Measurements from ENCODE around the gene KCTD17. TPM values are rescaled to one million over a fixed set of nuclear protein-coding genes. Genes with fewer than 3 reads are reported as not detected.

The KCTD17 gene
- total and polyA plus RNA-seq, 2 donors from 2014 or later: 9.6 to 13.9 TPM

DNA sequence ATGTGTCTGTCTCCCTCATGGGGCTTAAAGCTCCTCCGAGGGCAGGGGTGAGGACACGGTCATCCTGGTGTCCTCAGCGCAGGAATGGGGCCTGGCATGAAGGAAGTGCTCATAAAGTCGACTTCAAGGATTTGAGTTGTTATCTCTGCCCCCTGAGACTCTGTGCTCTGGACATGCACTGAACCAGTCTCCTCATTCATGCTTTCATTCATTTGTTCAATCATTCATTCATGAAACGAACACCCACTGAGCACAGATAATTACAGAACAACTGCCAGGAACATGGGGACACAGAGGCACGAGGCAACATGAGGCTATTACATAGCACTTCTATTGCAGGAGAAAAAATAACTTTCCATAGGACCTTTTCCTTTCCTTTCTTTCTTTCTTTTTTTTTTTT lies 41.5 kb downstream of the KCTD17 start:
- no peak overlapping the region for H3K4me3 ChIP-seq (ENCODE audit: low read length in 3 of 3)
- no peaks in the 10 kb centered on the region for H3K36me3 ChIP-seq (ENCODE audit: control insufficient read depth in 2 of 3, insufficient read depth in 3 of 3, low read length in 3 of 3)
- no peak for DNase-seq
- H3K4me1 ChIP-seq (ENCODE audit: control insufficient read depth in 2 of 3, insufficient read depth in 2 of 3, low read depth in 1 of 3, low read length in 3 of 3): no peaks in the 10 kb centered on the region
- H3K9ac ChIP-seq (ENCODE audit: low read length in 3 of 3): no peak overlapping the region
- no peaks in the 10 kb centered on the region for H3K27me3 ChIP-seq (ENCODE audit: control insufficient read depth, insufficient read depth, low read length)
- no peak overlapping the region for H3K27ac ChIP-seq (ENCODE audit: low read depth in 2 of 2, low read length in 2 of 2)
- H3K9me3 ChIP-seq (ENCODE audit: control insufficient read depth in 2 of 3, insufficient read depth in 1 of 3, low read length in 3 of 3): no peaks in the 10 kb centered on the region
- TF ChIP-seq, protein P1, sequence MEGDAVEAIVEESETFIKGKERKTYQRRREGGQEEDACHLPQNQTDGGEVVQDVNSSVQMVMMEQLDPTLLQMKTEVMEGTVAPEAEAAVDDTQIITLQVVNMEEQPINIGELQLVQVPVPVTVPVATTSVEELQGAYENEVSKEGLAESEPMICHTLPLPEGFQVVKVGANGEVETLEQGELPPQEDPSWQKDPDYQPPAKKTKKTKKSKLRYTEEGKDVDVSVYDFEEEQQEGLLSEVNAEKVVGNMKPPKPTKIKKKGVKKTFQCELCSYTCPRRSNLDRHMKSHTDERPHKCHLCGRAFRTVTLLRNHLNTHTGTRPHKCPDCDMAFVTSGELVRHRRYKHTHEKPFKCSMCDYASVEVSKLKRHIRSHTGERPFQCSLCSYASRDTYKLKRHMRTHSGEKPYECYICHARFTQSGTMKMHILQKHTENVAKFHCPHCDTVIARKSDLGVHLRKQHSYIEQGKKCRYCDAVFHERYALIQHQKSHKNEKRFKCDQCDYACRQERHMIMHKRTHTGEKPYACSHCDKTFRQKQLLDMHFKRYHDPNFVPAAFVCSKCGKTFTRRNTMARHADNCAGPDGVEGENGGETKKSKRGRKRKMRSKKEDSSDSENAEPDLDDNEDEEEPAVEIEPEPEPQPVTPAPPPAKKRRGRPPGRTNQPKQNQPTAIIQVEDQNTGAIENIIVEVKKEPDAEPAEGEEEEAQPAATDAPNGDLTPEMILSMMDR (IDR thresholded peaks at IDR 0.05; ENCODE audit: borderline replicate concordance, extremely low read depth, insufficient read depth): no peak
- intact Hi-C loops (cut with DNase I): no loop called here
- FAIRE-seq: no peak

DNA sequence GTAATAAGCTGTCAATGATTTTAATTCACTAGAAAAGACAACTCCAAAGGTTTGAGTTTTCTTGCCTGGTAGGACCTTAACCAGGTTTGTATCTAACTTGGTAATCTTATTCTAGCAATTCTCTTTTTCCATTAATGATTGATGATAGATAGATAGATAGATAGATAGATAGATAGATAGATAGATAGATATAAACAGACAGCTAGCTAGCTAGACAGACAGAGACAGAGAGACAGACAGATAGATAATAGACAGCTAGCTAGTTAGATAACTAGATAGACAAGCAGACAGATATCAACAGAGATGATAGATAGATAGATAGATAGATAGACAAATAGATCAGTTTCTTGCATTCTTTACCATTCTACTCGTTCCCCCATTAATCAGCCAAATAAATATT lies 42.7 kb downstream of the KCTD17 start:
- H3K4me1 ChIP-seq (ENCODE audit: control insufficient read depth in 2 of 3, insufficient read depth in 2 of 3, low read depth in 1 of 3, low read length in 3 of 3): no peaks in the 10 kb centered on the region
- no peaks in the 10 kb centered on the region for H3K36me3 ChIP-seq (ENCODE audit: control insufficient read depth in 2 of 3, insufficient read depth in 3 of 3, low read length in 3 of 3)
- no peaks in the 10 kb centered on the region for H3K9me3 ChIP-seq (ENCODE audit: control insufficient read depth in 2 of 3, insufficient read depth in 1 of 3, low read length in 3 of 3)
- FAIRE-seq (no peak), DNase-seq (no peak)
- TF ChIP-seq, protein P1 (IDR thresholded peaks at IDR 0.05; ENCODE audit: borderline replicate concordance, extremely low read depth, insufficient read depth): no peak
- intact Hi-C loops (cut with DNase I): no loop called here
- H3K27ac ChIP-seq (ENCODE audit: low read depth in 2 of 2, low read length in 2 of 2): no peak overlapping the region
- no peak overlapping the region for H3K4me3 ChIP-seq (ENCODE audit: low read length in 3 of 3)
- no peak overlapping the region for H3K9ac ChIP-seq (ENCODE audit: low read length in 3 of 3)
- no peaks in the 10 kb centered on the region for H3K27me3 ChIP-seq (ENCODE audit: control insufficient read depth, insufficient read depth, low read length)

DNA sequence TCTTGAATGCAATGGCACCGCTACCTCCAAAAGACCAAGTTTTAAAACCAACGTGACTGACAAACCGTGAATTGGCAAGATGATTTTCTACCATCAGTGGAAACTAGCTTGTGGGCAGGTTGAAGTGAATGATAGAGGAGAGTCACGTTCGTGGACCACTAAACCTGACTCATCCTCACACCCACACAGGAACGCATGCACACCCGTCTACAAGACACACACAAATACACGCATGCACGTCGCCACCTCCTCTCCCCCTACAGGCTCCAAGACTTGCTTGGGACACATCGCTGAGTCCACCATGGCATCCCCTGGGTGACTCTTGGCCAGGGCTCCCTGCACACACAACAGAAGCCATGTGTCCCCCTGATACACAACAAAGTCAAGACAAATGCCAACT lies 43.6 kb downstream of the KCTD17 start:
- TF ChIP-seq, protein P1 (IDR thresholded peaks at IDR 0.05; ENCODE audit: borderline replicate concordance, extremely low read depth, insufficient read depth): no peak
- H3K9ac ChIP-seq (ENCODE audit: low read length in 3 of 3): no peak overlapping the region
- DNase-seq (no peak), FAIRE-seq (no peak)
- no peaks in the 10 kb centered on the region for H3K27me3 ChIP-seq (ENCODE audit: control insufficient read depth, insufficient read depth, low read length)
- H3K36me3 ChIP-seq (ENCODE audit: control insufficient read depth in 2 of 3, insufficient read depth in 3 of 3, low read length in 3 of 3): no peaks in the 10 kb centered on the region
- no peak overlapping the region for H3K4me3 ChIP-seq (ENCODE audit: low read length in 3 of 3)
- no peaks in the 10 kb centered on the region for H3K9me3 ChIP-seq (ENCODE audit: control insufficient read depth in 2 of 3, insufficient read depth in 1 of 3, low read length in 3 of 3)
- H3K4me1 ChIP-seq (ENCODE audit: control insufficient read depth in 2 of 3, insufficient read depth in 2 of 3, low read depth in 1 of 3, low read length in 3 of 3): no peaks in the 10 kb centered on the region
- intact Hi-C loops (cut with DNase I): no loop called here
- no peak overlapping the region for H3K27ac ChIP-seq (ENCODE audit: low read depth in 2 of 2, low read length in 2 of 2)

DNA sequence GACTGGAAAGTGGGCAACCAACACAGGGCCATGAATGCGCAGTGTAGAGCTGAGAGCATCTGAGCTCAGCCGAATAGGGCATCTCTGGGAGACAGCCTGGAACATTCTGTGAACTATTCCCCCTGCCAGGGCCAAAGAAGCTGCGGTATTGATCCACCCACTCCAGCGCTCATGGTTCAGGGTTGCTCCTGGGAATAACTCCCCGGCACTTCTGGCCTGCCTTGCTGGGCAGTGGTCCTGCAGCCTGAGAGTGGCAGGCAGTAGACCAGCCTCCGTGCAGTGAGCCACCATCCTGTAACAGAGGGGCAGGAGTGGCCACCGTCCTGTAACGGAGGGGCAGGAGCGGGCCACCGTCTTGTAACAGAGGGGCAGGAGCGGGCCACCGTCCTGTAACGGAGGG lies 45.8 kb downstream of the KCTD17 start:
- no peak for FAIRE-seq

More for the DNA sequence above, 45.8 kb downstream of the KCTD17 start:
- DNase-seq: no peak
- no peak overlapping the region for H3K27ac ChIP-seq (ENCODE audit: low read depth in 2 of 2, low read length in 2 of 2)
- no peaks in the 10 kb centered on the region for H3K36me3 ChIP-seq (ENCODE audit: control insufficient read depth in 2 of 3, insufficient read depth in 3 of 3, low read length in 3 of 3)
- H3K9ac ChIP-seq (ENCODE audit: low read length in 3 of 3): no peak overlapping the region
- TF ChIP-seq, protein P1 (IDR thresholded peaks at IDR 0.05; ENCODE audit: borderline replicate concordance, extremely low read depth, insufficient read depth): no peak
- H3K4me1 ChIP-seq (ENCODE audit: control insufficient read depth in 2 of 3, insufficient read depth in 2 of 3, low read depth in 1 of 3, low read length in 3 of 3): no peaks in the 10 kb centered on the region
- intact Hi-C loops (cut with DNase I): no loop called here
- H3K9me3 ChIP-seq (ENCODE audit: control insufficient read depth in 2 of 3, insufficient read depth in 1 of 3, low read length in 3 of 3): no peaks in the 10 kb centered on the region
- no peaks in the 10 kb centered on the region for H3K27me3 ChIP-seq (ENCODE audit: control insufficient read depth, insufficient read depth, low read length)
- H3K4me3 ChIP-seq (ENCODE audit: low read length in 3 of 3): no peak overlapping the region

All from kidney (tissue), 14 donors.